Anterior cingulate cortex (tissue), 58 donors: ENCODE measurements around the gene REV1.
A peak's percentile ranks its signal among the peaks of the same experiment; 100 is the strongest.

Experiments used
- DNase-seq, 58 donors: peaks; one replicate each; lab custom pipeline; 2025; lab: John Stamatoyannopoulos, UW

REV1 gene

DNA sequence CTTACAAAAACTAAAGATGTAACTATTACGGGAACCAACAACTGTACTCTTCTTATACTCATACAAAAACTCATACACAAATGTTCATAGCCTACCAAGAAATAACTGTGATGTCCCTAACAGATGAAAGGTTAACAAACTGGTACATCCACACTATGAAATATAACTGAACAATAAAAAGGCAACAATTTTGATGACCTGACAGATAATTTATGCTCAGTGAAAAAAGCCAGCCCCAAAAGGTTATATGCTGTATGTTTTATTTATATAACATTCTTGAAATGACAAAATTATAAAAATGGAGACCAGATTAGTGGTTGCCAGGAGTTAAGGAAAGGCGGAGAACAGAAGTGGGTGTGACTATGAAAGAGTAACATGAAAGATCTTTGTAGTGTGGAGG, 31.3 kb downstream of the REV1 start:
- DNase-seq = no peak

DNA sequence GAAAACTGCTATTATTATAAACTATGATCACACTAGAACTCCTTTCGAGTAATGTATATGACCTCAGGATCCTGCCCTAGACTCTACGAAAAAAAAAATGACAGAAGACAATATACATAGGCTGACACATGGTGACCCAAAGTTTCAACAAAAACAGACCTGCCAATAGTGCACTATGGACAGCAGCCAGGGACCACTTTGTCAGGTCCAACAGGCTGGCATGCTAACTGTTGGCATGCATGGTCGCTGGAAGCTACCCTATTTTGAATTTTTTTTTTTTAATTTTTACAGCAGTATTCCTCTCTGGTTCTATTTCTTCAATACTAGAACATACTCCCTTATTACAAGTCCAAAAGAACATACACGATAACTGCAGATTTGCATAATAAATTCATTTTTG, 38.1 kb downstream of the REV1 start:
- no peak for DNase-seq

DNA sequence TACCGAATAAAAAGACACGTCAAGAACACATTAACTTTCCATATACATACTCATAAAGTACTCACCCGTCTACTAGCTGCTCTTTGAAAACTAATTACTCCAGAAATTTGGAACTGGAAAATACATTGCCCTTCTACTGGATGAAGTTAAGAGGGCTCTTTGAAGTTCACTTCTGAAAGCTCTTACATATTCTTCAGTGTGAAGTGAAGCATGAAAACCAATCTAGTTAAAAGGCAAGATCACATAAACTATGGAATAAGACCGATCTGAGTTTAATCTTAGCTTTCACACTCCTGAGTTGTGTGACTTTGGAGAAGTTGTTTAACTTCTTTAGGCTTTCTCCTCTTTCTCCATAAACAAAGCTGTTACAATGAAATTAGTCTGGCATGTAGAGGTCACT, 38.5 kb downstream of the REV1 start:
- DNase-seq = no peak

DNA sequence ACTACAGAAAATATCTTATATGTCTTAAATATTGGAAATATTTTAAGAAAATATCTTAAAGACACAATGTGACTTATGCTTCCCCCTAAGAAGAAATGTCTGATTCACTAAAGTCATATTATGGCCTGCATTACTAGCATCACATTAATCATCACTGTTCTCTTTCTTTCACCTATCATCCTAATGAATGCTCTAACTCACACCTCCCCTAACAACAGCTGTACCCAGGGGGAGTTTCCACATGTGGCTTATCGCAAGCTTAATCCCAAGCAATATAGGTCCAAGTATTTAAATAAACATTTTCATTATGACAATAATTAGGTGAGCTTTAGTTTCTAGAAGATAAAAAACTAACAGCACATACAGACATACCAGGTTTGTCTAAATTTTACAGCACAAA, 39.6 kb downstream of the REV1 start:
- DNase-seq = no peak

DNA sequence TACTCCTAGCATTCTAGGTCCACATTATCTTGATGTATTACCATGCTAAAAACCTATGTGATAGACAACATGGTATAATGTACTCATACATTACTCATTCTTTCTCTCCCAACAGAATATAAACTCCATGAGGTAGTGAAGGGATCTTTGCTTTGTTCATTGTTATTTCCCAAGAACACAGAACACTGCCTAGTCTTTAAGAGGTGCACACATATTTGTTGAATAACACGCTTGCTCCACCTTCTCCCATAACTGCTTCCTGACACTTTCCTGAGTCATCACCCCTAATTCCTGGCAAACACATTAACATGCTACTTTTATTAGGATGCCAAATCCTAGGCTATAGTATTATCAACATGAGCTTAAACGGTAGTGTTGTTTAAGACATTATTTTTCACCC, 41.3 kb downstream of the REV1 start:
- DNase-seq = no peak

DNA sequence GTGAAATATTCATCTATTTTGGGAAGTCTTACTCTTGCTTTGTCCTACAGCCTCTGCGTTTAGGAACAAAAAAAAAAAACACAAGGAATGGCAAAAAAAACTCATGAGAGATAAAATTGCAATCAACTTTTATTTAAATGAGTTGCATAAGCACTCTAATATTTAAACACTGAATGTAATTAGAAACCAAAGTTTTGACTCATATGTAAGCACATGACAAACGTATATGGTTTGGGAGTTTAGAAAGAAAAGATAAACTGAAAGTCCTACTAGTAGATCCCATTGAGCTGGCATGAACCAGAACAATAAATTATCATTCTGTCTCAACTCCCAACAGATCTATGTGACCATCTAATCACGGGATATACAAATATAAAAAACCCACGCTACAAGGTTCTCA, 44.8 kb downstream of the REV1 start:
- no peak for DNase-seq

DNA sequence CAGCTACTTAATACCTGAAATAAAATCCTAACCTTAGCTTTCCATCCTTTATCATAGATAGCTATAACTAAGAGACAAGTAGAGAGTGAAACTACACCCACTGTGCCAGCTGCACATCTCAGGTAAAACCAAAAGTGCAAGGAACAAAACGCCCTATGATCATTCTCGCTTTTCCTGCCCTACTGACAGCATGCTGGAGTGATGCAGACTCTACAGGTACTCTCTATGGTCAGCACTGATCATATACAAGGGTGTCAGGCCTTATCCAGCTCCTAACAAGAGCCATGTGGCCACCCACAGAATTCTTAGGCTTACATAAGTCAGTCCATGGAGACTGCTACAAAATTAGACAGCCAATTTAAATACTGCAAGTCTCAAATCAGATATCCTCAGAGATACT, 45.6 kb downstream of the REV1 start:
- DNase-seq = no peak

DNA sequence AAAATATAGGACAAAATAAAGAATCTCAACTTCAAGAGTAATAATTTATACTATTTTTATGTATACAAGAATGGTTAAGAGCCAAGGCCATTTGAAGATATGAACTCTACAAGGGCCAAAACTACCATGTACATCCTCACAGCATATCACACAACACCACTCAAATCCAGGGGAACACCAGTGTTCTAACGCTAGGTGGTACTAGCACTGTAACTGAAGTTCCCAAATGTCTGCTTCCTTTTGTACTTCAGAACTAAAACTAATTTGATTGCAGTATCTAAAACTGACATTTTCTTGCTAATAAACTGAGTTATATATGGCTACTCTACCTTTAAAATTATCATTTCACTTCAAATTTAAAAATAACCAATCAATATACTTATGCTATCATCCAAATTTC, 47.0 kb downstream of the REV1 start:
- peak in 1 of 58 donors; percentile 11 for DNase-seq

DNA sequence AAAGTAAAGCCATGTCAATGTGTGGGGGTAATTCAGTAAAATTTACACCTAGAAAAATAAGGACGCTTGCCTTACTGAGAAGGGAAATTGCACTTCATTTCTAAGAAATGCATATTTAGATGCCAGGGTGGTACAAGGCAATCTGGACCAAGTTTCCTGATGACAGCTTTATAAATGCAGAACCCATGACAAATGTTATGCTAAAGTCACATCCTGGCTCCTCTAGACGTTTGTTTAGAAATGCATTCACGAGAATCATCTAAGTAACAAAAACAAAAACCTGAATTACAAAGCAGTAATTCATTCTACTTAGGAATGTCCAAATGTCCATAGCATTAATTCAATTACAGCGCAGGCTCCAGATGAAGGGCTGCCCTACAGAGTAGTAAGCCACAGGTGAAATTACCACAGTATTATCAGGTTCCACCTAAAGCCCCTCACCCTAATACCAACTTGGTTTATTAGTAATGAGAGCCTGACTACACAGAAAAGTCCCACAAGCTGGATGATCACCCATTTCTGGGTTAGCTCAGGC, 49.8 kb downstream of the REV1 start:
- no peak for DNase-seq

DNA sequence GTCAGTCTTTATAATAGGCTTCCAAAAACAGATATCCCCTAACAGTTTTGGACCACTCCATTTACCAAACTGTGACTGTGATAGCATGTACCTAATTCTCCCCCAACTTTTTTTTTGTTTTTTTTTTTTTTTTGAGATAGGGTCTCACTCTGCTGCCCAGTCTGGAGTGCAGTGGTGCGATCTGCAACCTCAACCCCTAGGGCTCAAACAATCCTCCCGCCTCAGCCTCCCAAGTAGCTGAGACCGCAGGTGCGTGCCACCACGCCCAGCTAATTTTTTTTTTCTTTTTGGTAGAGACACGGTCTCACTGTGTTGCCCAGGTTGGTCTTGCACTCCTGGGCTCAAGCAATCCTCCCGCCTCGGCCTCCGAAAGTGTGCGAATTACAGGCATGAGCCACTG, 52.9 kb downstream of the REV1 start:
- DNase-seq = no peak

DNA sequence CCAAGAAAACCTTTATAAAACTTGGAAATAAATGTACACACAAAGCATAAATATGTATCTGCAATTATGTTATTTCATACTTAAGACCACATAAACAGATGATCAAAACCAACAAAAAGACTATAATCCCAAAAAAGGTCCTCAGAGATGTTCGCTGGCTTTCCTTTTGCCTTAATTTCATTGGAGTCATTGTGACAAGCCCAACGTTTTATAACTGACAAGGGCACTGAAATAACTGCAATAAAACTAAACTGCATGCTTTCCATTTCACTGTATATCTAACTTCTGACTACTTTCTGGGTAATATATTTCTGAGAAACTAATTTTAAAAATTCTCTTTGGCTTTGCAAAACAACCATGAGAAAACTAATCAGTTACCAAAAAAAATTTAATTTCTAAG, 56.5 kb downstream of the REV1 start:
- DNase-seq = no peak

DNA sequence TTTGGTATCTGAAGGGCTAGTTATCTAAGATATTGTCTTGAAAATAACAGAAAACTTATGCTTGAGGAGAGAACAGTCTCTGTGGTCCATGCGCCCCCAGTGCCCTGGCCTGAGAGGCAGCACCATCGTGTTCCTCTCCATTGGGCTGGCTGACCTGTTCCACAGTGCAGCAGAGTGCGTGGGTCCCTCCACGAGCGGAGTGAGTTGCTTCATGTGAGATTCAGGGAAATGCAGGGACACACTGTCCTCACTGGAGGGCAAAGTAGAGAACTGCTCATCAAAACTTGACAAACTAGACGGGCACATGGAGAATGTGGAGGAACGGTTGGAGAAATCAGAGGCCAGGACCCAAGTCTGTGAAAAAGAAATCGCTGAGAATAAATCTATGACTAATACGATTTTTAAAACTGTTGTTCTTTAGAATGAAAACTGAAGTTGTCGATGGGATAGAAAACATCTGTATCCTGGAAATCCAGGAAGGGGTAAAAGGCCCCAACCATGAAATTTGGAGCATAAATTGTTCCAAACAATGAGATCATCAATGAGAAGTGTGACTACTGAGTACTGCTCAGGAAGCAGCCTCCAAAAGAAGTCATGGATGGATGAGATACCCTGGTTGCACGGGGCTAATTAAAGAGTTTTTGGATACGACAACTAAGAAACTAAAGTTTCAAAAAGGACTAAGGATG, 58.1 kb downstream of the REV1 start:
- DNase-seq = no peak

DNA sequence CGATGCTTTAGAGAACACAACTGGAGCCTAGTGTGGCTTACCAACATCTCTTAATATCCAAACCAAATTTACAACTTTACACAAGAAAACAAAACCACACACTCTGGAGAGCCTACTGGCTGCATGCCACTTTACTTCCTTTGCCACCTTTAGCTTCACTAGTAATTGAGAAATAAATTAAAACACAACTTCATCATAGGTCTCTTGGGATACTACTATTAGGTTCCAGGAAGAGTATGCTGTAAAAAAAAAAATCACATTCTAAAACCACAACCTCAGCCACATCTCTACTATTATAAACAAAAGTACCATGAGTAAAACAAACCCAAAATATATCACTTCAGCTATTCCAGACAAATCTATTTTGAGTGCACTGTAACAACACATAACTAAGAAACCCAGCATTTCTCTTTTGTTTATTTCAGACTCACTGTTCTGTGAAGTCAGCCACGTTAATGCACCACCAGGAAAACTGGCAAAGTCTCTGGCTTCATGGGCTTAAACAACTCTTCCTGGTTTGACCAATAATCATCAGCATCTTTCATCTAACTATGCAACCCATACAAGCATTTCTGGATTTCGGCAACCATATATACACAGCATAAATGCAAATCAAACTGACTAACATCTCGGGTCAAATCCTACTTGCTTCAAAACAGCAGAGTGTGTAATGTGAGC, 59.1 kb downstream of the REV1 start:
- DNase-seq = no peak

DNA sequence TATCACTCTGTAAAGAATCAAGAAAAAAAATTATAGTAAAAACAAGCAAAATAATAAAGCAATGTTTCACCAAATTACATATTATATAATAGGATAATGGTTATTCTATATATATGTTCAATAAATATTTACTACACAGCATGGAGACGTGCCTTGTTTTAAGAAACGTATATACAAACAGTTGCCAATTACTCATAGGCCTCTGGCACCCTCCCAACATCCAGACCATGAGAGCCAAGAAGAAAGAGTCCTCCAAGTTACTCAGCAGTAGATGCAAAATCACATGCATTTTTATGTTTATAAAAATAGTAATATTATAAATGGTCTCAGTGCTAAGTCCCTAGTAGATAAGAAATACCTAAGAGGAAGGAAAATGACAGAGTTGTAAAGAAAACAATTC, 64.8 kb downstream of the REV1 start:
- peak in 1 of 58 donors; percentile 45 for DNase-seq

DNA sequence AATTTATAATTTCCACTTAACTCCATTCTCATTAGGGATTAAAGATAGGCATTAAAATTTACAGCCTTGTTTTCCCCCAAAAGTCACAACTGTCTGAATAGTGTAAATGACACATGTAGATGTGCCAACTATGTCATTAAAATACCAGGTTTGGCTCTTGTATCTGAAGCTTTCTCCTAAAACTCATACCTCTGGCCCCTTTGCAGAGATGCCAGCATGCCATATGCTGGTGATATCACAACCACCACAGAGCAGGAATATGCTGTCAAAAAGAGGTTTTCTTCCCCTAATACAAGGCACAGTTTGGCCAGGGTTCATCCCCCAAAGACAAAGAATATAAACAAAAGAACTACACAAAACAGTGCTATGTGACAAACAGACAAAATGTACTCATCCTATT, 65.4 kb downstream of the REV1 start:
- no peak for DNase-seq

DNA sequence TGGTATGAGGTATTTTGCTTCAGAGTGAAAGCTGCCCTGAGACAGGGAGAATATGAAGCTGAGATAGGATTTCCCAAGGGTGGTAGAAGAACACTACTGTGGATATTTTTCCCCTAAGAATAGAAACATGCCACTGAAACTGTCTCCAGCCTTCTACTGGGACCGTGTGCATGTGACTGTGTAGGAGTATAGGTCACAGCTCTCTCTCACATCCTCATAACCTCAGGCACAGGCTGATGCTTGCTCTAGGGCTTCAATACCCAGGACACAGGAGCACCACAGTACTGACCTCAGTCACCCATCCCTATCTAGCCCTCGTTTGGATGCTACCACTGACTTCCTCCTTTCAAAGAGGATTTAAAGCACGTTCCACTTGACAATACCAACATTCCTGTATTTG, 67.2 kb downstream of the REV1 start:
- no peak for DNase-seq

DNA sequence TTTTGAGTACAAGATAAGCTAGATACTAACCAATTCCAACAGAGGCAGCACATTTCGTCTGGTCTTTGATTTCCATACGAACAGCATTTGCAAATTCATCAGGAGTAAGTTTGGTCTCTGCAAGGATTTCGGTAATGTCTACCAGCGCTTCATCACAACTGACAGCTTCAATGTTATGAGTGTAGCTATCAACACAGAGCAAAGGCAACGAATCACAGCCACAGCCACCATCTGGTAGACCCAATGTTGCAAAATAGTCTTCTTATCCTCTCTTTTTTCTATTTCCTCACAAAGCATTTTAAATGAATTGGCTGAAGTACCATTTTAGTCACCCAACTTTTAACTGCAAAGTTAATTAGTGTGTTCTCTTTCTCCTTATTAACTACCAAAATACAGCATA, 68.3 kb downstream of the REV1 start:
- DNase-seq = no peak

DNA sequence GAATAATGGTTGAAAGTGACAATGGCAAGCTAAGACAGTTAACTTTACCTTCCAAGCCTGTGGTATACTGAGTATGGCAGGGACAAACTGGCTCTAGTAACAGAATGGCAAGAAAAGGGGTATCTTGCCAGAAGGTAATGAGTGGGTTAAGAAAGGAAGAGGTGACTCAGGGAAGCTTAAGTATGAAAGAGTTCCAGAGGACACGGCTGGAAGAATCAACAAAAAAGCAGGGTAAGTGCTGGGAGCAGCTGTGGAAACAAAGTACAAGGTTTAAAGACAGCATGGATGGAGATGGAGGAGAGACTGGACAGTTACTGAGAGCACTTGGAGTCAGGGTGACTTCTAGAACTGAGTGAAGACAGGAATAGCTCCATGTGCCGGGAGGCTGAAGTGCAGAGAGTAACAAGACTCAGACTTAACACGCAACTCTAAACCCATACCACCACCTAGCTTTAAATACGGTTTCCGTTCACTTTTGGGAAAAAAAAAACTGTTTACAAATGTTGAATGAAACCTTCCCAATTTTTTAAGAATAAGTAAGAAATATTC, 69.0 kb downstream of the REV1 start:
- no peak for DNase-seq

DNA sequence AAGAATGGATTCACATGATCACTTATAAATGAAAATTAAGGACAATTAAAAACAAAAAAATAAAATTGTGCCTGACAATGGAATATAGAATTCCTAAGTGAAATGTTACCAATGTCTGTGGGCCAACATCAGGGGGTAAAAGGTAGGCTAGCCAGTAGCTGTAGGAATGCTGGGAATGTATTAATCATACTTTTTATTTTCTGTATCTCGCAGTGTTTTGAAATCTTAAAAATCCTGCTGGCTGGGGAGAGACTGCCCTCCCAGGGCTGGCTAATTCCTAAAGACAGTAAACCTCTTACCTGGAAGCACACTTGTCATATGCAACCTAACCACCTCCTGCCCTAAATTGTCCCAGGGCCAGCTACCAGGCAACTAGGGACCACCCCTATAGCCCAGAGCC, 69.8 kb downstream of the REV1 start:
- DNase-seq = no peak

DNA sequence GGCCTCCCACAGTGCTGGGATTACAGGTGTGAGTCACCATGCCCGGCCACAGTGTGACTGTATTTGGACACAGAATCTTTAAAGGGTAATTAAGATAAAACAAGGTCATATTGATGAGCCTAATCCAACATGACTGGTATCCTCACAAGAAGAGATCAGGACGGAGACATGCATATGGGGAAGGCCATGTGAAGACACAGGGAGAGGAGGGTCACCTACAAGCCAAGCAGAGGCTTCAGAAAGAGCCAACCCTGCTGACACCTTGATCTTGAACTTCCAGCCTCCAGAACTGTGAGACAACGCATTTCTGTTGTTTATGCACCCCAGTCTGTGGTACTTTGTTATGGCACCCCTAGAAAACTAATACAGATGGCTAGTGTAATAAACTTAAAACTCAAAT, 72.4 kb downstream of the REV1 start:
- DNase-seq = no peak

DNA sequence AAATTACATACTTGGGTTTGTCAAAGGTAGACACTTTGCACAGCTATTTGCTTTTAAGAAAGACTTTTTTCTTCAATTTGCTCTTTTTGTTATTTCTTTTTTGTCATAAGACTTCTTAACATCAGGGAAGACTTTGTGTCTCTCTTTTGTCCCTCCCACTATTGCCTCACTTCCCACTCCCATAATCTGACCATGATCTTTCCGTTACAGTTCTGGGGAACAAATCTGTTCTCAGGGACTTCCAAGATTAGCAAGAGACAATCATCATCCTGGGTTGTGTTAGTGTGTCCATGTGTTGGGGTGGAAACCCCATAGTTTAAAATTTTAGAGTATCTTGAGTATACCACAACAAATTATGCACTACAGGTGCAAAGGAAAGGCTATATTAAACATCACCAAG, 75.3 kb downstream of the REV1 start:
- DNase-seq = no peak

DNA sequence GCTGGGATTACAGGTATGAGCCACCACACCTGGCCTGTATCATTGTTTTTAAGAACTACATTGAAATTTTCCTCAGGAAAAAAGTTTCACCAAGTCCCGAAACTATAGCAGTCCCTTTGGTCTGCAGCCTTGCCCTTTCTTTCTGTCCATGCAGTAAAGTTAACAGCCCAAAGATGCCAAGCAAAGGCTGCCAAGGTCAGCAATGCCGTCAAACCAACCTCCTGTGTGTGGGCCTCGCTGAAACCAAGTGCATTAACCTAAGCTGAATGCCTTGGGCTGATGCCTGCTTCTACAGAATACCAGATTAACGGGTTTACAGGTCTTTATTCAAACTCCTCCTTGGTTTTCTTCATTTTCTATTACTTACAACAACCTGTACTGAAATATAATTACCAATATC, 79.5 kb downstream of the REV1 start:
- DNase-seq = no peak
